Middle frontal gyrus (tissue), 1 donor: ENCODE data around the gene SLC25A11.

Source experiments
- DNase-seq: peaks from one replicate; pipeline ENCODE4 v3.0.0-alpha.2; 2015; ENCODE audit warnings: low spot score; ENCODE audit errors: extremely low spot score

SLC25A11 gene

DNA sequence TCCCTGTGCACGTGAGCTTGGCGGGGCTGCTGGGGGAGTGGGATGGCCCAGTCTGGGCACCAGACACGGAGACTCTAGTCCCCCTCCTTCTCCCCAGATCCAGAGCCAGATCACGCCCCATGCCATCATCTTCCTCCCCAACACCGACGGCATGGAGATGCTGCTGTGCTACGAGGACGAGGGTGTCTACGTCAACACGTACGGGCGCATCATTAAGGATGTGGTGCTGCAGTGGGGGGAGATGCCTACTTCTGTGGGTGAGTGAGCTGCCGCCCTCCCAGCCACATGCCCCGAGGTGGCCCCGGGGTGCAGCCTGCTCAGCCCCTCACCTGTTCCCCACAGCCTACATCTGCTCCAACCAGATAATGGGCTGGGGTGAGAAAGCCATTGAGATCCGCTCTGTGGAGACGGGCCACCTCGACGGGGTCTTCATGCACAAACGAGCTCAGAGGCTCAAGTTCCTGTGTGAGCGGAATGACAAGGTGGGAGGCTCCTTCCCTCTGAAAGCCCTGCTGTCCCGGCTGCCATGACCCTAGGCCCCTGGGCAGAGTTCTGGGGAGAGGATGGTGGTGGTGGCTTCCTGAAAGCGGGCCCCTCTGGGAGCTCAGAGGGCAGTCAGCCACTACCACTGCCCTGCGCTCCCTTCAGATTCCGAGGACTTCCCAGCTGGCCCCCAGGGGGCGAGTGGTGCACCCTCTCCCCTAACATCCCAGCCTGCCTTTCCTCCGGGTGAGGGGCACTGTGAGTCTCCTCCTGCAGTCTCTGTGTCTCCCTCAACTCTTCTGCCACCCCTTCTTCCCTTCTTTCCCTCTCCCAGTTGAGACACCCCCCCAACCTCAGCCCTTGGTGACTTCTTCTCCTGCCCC is 43.3 kb downstream of the SLC25A11 start:
- DNase-seq, result no peak

DNA sequence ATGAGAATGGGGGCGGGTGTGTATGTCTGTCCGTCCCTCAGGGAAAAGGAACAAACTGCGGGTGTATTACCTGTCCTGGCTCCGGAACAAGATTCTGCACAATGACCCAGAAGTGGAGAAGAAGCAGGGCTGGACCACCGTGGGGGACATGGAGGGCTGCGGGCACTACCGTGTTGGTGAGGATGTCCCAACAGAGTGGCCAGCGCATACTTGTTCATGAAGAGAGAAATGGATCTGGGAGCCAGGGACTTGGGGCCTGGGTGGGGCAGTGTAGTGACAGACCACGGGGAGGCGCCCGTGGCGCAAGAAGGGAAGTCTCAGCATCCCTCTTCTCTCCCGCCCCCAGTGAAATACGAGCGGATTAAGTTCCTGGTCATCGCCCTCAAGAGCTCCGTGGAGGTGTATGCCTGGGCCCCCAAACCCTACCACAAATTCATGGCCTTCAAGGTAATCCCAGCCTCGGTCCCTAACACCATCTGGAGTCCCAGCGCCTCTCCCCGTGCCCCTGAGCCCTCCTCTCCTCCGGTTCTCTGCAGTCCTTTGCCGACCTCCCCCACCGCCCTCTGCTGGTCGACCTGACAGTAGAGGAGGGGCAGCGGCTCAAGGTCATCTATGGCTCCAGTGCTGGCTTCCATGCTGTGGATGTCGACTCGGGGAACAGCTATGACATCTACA is 44.1 kb downstream of the SLC25A11 start:
- no peak for DNase-seq

DNA sequence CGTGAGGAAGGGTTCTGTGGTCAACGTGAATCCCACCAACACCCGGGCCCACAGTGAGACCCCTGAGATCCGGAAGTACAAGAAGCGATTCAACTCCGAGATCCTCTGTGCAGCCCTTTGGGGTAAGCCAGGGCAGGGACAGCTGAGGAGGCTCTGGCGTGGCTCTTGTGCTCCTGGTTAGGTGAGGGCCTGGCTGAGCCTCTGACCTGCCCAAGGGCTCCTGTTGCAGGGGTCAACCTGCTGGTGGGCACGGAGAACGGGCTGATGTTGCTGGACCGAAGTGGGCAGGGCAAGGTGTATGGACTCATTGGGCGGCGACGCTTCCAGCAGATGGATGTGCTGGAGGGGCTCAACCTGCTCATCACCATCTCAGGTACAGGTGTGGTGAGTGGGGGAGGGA is 44.7 kb downstream of the SLC25A11 start:
- no peak for DNase-seq

DNA sequence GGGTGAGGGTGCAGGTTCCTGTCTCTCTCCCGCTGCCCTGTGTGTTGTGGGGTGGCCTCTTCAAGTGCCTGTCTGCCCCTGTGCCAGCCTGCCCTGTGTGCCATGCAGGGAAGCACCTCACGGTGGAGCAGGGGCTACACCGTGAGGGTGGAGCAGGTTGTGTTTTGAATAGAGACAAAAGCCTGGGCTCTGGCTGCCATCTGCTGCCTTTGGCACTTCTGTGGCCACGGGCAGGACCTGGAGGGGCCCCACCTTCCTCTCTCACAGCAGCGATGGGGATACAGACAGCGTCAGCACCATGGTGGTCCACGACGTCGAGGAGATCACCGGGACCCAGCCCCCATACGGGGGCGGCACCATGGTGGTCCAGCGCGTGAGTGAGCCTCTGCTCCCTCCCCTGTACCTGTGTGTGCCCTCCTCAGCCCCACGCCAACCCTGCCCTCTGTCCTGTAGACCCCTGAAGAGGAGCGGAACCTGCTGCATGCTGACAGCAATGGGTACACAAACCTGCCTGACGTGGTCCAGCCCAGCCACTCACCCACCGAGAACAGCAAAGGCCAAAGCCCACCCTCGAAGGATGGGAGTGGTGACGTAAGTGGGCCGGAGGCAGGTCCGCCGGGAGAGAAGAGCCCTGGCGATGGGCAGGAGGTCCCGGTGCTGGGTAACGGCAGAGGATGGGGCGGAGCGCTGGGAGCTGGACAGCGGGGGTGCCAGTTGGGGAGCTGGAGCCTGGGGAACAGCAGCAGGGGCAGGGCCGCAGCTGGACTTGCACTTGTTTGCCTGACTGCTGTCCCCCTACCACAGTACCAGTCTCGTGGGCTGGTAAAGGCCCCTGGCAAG is 45.9 kb downstream of the SLC25A11 start:
- no peak for DNase-seq

DNA sequence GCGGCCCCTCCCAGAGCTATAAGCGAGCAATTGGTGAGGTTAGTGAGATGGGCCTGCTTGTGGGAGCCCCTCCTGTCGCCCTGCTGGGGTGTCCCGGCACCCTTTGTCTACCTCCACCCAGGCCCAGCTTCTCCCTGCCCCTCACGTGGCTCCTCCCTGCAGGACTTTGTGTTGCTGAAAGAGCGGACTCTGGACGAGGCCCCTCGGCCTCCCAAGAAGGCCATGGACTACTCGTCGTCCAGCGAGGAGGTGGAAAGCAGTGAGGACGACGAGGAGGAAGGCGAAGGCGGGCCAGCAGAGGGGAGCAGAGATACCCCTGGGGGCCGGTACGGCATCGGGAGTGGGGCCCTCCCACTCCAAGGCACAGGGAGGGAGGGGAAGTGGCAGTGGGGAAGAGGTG is 46.6 kb downstream of the SLC25A11 start:
- DNase-seq, result no peak

DNA sequence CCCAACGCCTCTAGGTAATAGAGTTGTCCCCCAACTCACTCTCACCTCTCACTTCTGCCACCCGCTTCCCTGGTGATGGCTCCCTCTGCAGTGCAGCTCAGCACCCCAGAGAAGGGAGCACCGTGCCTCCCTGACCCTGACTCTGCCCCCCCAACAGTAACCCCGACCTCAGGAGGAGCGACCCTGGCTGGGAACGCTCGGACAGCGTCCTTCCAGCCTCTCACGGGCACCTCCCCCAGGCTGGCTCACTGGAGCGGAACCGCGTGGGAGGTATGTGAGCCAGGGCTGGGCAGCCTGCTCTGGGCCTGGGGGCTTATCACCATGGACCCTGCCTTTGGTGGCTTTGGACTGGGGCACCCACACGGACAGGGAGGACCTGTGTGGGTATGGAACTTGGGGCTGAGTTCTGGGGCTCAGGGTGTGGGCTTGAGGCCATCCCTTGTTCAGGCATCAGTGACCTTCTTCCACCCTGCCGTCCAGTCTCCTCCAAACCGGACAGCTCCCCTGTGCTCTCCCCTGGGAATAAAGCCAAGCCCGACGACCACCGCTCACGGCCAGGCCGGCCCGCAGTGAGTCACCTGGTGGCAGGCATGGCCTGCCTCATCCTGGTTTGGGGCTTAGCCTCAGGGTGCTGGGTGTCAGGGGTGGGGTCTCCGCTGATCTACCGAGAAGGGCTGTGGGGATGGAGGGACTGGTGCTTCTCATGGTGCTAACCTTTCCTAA is 47.2 kb downstream of the SLC25A11 start:
- DNase-seq, result no peak

DNA sequence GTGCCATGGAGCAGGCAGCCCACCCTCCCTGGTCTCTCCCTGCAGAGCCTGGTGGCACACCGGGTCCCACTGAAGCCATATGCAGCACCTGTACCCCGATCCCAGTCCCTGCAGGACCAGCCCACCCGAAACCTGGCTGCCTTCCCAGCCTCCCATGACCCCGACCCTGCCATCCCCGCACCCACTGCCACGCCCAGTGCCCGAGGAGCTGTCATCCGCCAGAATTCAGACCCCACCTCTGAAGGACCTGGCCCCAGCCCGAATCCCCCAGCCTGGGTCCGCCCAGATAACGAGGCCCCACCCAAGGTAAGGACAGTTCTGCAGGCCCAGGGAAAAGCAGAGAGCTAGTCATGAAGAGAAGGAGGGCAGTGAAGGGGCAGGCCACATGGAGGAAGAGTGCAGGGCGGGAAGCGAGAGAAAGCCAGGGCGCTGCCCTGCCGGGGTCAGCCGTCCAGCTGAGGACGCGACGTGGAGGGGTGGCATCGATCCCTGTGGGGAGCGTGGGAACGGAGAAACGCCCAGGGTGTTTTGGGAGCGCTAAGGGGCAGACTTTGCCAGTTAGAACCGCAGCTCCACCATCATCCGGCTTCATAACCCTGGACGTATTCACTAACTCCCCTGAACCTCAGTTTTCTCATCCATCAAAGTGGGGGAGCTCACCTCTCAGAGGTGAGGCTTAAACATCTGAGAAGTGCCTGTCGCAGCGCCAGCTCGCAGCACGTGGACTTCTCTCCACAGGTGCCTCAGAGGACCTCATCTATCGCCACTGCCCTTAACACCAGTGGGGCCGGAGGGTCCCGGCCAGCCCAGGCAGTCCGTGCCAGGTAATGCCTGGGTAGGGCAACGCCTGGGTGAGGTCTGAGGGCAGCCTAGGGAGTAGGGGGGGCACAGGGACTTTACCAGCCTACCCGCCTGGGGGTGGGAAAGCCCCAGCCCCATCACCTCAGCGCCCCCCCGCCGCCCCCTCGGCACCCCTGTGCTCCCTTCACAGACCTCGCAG is 48.1 kb downstream of the SLC25A11 start:
- DNase-seq, result no peak

DNA sequence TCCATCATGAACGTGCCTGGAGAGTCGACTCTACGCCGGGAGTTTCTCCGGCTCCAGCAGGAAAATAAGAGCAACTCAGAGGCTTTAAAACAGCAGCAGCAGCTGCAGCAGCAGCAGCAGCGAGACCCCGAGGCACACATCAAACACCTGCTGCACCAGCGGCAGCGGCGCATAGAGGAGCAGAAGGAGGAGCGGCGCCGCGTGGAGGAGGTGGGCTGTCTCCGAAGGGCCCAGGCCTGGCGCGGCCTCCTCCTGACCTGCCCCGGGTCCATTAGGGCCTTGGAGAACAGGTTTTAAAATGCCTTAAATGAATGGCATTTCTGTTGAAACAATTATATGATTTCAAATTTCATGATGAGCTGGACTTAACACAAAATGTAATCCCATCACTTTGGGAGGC is 52.3 kb downstream of the SLC25A11 start:
- no peak for DNase-seq
